Superior temporal gyrus (tissue), 1 donor: ENCODE results near the gene XYLB.
A peak's percentile ranks its signal among the peaks of the same experiment; 100 is the strongest.

Experiments used
- DNase-seq: peaks from one replicate; pipeline ENCODE4 v3.0.0-alpha.2; 2016; ENCODE audit errors: extremely low spot score

XYLB gene

DNA sequence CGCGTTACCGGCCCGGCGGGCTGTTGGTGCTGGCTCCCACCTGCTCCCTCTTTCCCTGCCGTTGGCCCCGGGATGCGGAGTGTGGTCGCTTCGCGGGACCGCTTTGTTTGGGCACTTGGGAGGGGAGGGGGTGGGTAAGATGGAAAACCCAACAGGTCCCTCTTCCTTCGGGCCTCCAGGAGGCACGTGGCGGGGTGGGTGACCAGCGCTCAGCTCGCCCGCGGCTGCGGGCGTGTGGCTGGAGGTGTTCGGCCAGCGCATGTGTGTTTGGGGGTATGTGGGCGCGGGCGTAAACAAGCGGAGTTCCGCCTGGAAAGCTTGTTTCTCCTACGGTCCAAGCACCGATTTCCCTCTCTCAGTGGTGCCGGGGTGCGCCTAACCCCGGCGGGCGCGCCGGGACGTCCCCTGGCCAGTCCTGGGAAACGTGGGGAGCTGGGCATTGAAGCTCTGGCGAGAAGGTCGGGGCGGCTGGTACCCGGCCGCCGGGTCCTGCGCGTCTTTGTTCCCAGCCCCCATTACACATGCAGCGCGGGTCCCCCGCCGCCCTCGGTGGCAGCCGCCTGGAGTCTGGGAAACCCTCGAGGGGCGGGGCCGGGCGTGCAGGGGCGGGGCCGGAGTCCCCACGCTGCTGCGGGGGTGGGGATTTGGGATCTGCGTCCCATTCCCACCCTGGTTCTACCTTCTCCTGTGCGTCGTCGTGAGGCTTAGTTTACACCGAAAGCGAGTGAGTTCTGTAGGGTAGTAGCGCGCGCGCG is 108.5 kb downstream of the XYLB start:
- DNase-seq = no peak

GRCh38 chr3:38455639-38456430 is 109.2 kb downstream of the XYLB start:
- peak; percentile 40 for DNase-seq

DNA sequence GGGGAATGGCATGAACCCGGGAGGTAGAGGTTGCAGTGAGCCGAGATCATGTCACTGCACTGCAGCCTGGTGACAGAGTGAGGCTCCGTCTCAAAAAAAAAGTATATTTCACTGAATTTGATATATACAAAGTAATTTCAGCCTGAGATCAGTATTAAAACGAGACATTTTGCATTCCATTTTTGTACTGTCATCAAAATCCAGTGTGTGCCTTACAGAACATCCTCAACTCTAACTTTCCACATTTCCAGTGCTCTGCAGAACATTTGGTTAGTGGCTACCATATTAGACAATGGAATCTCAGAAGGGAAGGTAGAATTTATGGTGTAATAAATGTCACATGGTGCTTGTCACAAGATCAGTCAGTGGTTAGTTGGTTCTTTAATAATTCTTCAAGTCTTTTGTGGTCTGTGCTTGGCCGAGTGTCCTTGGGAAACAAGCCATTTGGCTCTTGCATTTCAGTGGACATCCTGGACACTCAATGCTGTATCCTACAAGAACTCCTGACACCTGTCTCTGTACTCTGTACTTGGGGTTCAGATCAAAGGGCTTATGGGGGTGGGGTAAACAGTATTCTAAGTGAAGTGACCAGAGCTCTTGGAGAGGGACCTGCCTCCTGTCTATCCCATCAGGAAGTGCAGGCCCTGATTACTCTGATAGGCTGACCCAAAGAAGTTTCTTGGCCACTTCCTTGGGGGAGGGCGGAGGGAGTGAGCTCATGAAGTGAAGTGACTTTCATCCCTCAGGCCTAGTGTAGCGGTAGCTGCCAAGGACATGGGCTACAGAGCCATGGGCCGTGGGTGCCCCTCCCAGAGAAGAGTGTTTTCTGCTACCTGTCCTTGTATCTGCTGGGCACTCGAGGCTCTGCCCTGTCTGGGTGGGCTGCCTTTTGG is 110.8 kb downstream of the XYLB start:
- no peak for DNase-seq

- no peak for DNase-seq
These were observed 112.4 kb downstream of the XYLB start for GRCh38 chr3:38458796-38459498.

DNA sequence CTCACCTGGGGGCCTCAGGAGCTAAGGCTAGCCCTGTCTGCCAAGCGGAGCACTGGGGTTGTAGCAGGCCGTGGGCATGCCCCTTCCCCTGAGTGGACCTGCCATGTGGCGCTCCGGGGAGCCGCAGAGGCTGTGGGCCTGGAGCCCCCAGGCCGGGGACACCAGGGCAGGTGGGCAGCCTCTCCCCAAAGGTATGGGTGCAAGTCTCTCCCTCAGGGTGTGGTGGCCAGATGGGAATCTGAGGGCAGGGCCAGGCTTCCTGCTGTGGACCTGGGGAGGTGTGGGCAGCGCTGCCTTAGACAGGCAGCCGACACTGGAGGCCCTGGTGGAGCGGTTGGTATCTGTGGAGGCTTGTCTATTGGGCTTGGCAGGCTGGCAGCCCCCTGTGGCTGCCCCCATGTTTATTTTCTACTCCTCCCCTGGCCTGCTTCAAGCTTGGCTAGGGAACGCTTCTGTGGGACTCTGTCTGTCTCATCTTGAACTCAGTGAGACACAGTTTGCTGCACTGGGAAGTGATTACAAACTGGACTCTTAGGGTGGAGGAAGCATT is 113.0 kb downstream of the XYLB start:
- no peak for DNase-seq

GRCh38 chr3:38460377-38461270 is 114.0 kb downstream of the XYLB start:
- DNase-seq = peak; percentile 37
